NCI-H1105 treated with DMSO at 0.1 percent for 48 hours (cell line): Measurements from ENCODE around the gene ZC2HC1C.
"Not testable (repeated sequence)": the region's sequence is repeated elsewhere in the genome, so short reads cannot be mapped to it uniquely, and the experiment has no call there.

Source experiments
- DNase-seq: peaks from one replicate; lab custom pipeline; 2025; lab: John Stamatoyannopoulos, UW

The ZC2HC1C gene

DNA sequence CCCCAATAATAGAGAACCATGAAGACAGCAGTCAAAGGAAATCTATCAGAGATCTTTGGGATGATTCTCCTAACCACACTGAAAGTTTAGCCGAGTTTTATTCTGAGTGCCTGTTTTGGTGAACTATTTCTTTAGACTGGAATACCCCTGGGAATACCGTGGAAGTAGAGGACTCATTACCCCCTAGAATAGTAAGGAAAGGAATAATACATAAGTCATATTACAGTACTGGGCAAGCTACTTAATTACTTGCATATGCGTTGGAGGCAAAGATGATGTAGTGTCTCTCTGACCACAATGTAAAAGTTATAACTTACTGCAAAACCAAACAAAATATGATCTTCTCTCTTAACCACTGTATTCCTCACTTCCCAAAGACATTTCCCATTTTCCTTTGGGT is 25.5 kb downstream of the ZC2HC1C start:
- DNase-seq: no peak

GRCh38 chr14:75095690-75096089 is 26.2 kb downstream of the ZC2HC1C start:
- no peak for DNase-seq

DNA sequence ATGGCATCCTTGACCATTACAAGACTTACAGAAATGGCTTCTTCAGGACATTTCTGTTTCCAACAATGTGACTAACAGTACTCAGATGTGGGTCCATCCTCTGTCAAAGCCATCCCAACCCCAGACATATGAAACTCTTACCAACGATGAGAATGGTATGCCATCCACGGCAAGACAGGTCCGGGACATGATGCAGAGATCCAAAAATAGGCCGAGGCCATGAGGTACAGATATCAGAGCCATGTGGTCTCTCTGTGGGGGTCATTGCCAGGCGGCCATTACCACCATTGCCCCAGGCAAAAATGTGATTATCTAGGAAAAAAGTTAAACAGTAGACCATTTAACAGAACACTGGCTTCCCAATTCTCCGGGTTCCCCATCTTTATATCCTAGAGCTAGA is 27.5 kb downstream of the ZC2HC1C start:
- no peak for DNase-seq

DNA sequence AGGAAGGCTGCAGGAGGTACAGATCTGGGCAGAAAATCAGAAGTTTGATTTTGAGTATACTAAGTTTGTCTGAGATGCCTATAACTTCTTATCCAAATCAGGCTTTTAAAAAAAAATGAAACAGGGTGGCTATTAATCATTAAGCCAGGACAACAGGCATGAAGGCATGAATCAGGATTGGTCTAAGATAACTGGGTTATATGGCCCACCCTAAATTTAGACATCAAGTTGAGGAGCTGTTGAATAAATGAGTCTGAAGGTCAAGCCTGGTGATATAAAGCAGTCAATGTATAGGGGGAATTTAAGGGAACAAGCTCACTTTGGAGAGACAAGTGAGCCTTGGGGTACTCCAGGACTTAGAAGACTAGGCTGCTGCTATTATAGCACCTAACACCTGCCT is 28.8 kb downstream of the ZC2HC1C start:
- DNase-seq: no peak

- DNase-seq: no peak
These were observed 29.2 kb downstream of the ZC2HC1C start for GRCh38 chr14:75098682-75099081.

GRCh38 chr14:75101491-75101890 is 32.0 kb downstream of the ZC2HC1C start:
- DNase-seq: no peak

DNA sequence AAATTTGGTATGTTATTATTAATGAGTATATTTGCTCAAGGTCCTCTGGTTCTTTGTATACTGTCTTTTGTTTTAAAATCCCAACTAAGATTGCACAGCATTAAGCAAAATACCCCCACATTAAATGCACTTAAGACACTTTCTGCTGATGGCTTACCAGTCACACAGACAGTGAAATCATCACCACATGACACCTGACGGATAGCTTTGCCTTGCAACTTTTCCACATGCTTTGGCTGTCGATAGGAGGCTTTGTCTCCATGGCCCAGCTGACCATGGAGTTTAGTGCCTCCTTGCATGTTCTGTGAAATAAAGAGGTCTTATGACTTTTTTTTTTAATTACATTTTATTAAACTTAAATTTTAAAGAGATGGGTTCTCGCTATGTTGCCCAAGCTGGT is 37.7 kb downstream of the ZC2HC1C start:
- no peak for DNase-seq

DNA sequence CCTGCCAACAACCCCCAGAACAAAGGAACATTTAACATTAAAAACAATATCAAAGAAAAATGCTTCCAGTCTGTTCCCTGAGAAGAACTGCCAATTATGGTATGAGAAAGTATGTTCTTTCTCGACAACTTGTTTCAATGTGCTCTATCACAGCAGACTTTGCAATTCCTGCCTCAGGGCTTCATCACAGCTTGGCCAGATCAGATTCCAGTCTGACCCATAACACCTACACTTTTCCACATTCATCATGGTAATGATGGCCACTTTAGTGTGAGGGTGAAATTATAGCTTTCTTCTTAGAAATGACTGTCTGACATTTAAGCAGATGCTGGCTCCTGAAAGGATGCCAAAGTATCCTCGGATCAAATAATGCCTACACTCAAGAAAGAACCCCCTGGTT is 40.4 kb downstream of the ZC2HC1C start:
- DNase-seq: no peak

DNA sequence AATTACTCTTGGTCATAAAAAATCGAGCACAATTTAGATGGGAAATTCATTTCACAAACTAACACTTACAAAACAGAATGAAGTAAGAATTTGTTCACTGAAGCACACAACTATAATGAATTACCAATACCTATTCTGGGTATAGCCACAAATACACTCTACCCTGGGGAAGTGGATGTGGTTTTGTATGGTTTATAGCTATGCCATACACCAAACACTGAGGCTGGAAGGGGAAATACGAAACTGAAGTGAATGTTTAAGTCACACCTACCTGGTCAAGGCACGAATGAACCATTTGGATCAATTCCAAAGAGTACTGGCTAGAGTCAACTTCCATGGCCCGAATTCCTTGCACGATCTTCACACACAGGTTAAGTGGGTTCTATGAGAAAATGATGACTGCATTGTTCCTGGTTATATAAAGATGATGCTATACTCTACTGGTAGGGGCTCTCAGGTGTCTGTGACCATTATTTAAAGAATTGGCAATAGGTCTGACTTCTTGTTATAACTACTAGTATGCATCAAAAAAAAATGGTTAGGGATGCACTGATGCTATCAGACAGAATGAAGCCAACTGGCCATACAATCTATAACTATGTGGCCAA is 44.6 kb downstream of the ZC2HC1C start:
- no peak for DNase-seq

DNA sequence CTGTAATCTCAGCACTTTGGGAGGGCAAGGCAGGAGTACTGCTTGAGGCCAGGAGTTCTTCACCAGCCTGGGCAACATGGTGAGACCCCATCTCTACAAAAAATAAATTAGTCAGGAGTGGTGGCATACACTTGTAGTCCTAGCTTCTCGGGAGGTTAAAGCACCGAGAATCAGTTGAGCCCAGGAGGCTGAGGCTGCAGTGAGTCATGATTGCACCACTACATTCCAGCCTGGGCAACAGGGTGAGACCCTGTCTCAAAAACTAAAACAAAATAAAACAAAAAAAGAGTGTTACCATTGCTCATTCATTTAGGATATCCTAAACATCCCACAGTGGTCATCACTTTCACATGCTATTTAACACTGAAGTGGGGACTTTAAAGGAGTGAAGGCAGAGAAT is 49.6 kb downstream of the ZC2HC1C start:
- DNase-seq: no peak

DNA sequence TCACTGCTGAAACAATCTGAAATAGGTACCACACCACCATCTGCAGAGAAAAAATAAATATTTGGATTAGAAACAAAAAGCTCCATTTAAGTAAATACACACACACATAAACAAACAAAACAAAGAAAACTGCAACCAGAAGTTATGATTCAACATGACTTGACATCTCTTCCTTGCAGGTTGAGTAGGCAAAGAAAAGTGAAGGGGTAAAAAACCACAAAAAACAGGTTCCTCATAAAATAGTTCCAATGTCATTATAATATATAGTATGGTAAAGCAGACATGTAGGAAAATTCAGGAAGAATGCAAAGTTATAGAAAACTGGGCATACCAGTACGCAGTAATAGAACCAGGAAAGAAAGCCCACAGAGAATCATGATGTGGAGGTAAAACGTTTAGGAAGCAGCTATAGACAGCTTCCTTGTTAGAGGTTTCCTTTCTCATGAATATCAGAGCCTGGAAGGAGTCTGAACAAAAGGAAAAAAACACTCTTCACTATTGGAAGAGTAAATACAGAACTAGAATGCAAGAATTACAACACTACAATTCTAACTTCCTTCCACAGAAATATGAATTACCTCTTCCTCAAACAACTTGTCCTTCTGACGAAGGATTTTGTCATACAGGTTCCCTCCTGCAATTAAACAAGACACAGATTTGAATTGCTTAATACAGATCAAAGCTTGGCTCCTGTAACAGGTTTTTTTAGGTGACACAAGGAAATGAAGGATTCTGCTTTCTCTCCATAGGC is 51.3 kb downstream of the ZC2HC1C start:
- no peak for DNase-seq

GRCh38 chr14:75121552-75121951 is 52.1 kb downstream of the ZC2HC1C start:
- no peak for DNase-seq

DNA sequence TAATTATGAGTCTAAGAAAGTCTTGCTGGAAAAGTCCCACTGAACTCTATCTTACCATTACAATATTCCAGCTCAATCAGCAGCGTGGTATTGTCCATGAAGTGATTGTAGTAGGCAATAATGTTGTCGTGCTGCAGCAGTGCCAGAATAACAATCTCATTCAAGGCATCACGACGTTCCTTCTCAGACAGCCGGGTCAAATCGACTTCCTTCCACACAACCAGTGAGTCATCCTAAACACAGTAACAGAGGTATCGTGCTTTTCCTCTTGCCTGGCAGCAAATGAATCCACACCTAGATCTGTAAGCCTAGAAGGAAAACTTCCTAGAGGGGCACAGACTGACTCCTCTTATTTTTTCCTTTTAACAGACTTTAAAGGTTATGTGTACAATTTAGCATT is 54.5 kb downstream of the ZC2HC1C start:
- DNase-seq: no peak

DNA sequence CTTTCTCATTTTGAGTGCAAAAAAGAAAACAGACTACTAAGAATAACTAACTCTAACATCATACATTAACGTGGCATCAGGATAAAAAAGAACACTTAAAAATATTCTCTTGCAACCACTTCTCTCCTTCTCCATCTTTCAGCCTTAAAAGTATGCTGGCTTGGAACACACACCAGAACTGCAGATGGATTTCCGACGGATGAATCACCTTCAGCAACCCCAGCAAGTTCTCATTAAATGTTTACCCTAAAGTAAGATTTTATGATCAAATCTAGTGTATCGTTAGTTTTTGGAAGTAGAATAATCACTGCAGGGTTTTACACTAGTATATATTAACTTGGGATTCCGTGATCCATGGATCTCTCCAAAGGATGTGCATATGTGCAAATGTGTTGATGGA is 56.2 kb downstream of the ZC2HC1C start:
- no peak for DNase-seq

DNA sequence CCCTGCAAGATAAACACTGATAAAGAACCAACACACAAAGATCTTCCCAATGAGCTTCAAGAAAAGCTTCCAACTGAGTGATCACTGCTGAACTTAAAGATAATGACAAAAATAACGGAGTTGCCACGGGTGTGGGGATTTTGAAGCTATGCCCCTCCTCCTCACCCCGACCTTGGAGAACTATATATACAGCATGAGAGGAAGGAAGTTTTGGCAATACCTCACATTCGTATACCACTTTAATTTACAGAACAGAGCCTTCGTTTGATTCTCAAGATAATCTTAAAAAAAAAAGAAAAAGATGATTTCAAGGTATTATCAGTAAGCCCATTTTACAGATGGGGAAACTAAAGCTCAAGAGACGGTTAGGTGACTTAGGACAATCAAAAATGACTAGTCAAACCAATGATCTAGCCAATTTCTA is 56.7 kb downstream of the ZC2HC1C start:
- DNase-seq: no peak

- DNase-seq: peak; percentile 86
These were observed 57.4 kb downstream of the ZC2HC1C start, which contains the start of gene NEK9 for GRCh38 chr14:75126679-75127473. Gene NEK9 (minus strand): TSS chr14:75127048. CDS start chr14:75126921, 127 bp downstream.

DNA sequence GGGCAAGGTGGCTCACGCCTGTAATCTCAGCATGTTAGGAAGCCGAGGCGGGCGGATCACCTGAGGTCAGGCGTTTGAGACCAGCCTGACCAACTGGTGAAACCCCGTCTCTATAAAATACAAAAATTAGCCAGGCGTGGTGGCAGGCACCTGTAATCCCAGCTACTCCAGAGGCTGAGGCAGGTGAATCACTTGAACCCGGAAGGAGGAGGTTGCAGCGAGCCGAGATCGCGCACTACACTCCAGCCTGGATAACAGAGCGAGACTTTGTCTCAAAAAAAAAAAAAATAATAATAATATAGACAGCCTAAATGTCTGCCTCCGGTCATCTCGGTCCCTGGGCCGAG is 58.0 kb downstream of the ZC2HC1C start:
- not testable (repeated sequence) for DNase-seq

GRCh38 chr14:75127903-75128595 is 58.6 kb downstream of the ZC2HC1C start:
- DNase-seq: no peak

- no peak for DNase-seq
These were observed 59.2 kb downstream of the ZC2HC1C start for GRCh38 chr14:75128596-75128990.
